Cardiac fibroblast (primary cell): ENCODE data around the gene GPAM.
A peak's percentile ranks its signal among the peaks of the same experiment; 100 is the strongest.

Source experiments
- DNase-seq, 2 donors: peaks; one replicate each; pipeline versions ENCODE4 v3.0.0 to v3.0.0-alpha.2; 2010; ENCODE audit warnings: low read depth in 2 of 2
- H3K4me3 ChIP-seq, 2 donors: replicated peaks in 1 of 2; 1 replicate in 1 of 2; 2 replicates in 1 of 2; pipeline ENCODE4 v1.5.1; 2011; ENCODE audit warnings: low read depth in 2 of 2, low read length in 2 of 2, mild to moderate bottlenecking in 2 of 2, moderate library complexity in 1 of 2
- TF ChIP-seq, protein P1 (sequence below): IDR thresholded peaks from one replicate; pipeline ENCODE4 v1.5.1; 2011; ENCODE audit warnings: low read depth, mild to moderate bottlenecking, low read length, inconsistent platforms

Gene GPAM

DNA sequence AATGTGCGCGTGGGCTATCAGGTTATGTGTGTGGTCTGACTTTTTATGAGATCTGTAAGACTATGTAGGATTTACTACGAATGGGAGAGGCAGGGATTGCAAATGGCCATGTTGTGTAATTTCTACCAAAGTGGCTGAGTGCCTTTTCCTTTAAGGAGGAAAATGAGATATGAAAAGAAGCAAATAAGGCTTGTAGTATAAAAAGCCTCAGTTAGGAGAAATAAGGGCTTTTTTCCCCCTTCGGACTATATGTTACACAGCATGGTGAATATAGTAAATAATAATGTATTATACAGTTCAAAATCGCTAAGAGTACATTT is 447 bp upstream of the GPAM start:
- DNase-seq = no peak
- peak overlapping the region; percentile 77 to 87 for H3K4me3 ChIP-seq
- TF ChIP-seq, protein P1, sequence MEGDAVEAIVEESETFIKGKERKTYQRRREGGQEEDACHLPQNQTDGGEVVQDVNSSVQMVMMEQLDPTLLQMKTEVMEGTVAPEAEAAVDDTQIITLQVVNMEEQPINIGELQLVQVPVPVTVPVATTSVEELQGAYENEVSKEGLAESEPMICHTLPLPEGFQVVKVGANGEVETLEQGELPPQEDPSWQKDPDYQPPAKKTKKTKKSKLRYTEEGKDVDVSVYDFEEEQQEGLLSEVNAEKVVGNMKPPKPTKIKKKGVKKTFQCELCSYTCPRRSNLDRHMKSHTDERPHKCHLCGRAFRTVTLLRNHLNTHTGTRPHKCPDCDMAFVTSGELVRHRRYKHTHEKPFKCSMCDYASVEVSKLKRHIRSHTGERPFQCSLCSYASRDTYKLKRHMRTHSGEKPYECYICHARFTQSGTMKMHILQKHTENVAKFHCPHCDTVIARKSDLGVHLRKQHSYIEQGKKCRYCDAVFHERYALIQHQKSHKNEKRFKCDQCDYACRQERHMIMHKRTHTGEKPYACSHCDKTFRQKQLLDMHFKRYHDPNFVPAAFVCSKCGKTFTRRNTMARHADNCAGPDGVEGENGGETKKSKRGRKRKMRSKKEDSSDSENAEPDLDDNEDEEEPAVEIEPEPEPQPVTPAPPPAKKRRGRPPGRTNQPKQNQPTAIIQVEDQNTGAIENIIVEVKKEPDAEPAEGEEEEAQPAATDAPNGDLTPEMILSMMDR = no peak

DNA sequence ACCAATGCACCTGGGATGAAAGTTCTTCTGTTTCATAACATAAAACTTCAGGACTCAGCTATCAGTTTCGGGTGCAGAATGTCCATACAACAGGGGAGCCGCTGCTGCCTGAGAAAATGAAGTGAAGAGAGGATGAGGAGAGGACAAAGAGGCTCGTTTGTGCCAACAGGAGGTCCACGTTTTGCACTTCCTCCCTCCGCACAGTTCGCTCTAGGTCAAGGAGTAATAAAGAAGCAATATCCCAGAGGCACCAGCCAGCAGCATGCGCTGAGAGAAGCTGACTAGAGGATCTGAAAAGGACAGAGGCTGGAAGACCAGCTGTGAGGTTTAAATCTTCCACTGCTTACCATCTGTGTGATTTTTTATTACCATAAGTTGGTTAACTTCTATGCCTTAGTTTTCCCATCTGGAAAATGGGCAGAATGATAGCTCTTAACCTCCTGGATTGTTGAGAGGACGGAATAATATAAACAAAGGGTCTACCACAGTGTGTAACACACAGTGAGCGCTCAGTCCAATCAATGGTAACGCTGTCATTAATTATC is 709 bp downstream of the GPAM start:
- peak overlapping the region; percentile 77 to 87 for H3K4me3 ChIP-seq
- TF ChIP-seq, protein P1 = no peak
- no peak for DNase-seq

DNA sequence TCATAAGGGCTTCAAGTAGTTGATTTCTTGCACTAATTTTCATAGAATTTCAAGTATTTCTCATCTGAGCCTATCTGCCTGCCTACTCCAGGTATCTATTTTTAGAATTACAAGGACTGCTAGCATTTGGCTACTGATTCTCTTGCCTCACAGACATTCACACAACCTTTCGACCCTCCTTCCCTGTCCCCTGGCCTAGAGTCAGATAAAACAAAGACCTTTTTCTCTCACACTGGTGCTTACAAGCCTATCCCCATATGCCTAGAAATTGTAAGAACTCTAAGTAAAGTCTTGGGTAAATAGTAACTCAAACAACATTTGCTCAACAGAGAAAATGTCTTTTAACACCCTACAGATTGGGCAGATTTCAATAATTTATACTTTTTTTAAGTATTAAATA is 6.3 kb downstream of the GPAM start:
- no peak for DNase-seq
- H3K4me3 ChIP-seq = no peak overlapping the region
- TF ChIP-seq, protein P1 = no peak

DNA sequence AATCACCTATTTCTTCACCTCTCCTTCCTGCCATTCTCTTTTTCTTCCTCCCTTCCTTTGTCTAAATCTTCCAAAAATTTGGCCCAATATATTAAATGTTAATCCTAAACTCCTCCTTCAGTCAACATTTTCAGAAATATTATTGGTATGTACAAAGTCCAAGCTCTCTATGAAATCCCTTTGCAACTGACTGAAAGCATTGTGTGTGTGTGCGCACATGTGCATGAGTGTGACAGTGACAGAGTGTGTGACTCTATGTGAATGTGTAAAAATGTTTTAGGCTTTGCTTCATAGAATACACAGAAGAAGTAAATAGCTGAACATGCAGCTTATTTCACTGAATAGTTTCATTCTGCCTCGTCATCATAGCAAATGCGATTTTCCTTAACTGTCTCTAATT is 7.0 kb downstream of the GPAM start:
- DNase-seq = no peak
- H3K4me3 ChIP-seq = no peak overlapping the region
- TF ChIP-seq, protein P1 = no peak

DNA sequence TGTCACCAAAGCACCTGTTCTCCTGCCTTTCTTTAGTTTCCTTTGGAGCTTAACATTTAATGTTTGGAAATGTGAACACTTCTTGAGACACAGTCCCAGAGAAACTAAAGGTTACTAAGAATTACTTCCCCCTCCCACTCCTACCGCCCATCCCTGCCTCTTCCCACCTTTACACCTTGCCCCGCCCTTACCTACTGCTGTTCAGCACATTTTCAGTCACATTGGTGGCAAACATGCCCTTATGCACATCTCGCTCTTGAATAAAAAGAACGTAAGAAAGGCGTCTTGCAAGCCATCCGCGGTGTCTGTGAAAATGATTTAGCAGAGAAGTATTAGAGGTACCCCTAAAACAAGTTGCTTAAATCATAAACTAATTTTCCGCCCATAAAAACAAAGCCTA is 8.2 kb downstream of the GPAM start:
- no peak for DNase-seq
- H3K4me3 ChIP-seq = no peak overlapping the region
- TF ChIP-seq, protein P1 = no peak

DNA sequence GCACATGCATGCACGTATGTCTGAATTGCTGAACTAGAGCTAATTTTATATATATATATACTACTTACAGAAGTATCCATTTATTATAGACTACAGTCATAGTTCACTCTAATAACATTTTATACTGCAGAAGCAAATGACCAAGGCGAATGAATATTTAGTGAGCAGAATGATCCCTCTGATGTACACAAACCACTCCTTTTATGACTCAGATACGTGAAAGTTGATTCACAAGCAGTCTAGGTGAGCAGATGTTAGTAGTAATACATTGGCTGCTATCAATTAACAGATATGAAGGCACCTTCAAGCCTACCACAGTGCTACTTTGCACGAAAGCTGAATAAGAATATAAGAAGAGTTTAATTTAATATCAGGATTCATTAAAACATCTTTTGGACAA is 10.4 kb downstream of the GPAM start:
- TF ChIP-seq, protein P1 = no peak
- no peak overlapping the region for H3K4me3 ChIP-seq
- DNase-seq = no peak

DNA sequence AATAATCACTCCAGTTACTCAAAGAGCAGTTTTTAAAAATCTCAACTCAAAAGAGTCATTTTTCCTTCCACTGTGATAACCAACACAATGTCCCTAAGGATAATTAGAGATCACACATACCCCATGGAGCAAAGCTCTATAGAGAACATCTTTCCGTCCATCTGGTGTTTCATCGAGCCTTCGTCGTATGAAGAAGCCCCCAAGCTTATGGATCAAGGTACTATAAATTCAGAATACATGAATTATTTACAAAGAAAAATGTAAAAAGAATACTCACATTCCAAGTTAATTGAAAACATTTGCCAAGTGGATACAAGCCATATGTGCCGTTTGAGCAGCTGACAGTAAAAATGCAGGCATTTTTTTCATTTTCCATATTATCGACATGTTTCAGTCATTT is 14.8 kb downstream of the GPAM start:
- no peak for DNase-seq
- TF ChIP-seq, protein P1 = no peak
- no peak overlapping the region for H3K4me3 ChIP-seq
